Measurements from ENCODE around the gene LIF.

The LIF gene

GRCh38 chr22:30246814-30247376 lies 336 bp upstream of the LIF start:
- Histone ChIP-seq H3K9ac (ENCODE audit: low read depth, low read length) (peak overlapping the region; percentile 67; the same call in 1 of the 2 replicates), H3K4me1 (ENCODE audit: insufficient read depth, low read length) (peaks cover 8% of the 10 kb centered on the region)

GRCh38 chr22:30245181-30245984 lies 1.2 kb downstream of the LIF start:
- Histone ChIP-seq H3K4me3 (ENCODE audit: low read length) (peak overlapping the region; percentile 78), H3K9me3 (ENCODE audit: insufficient read depth, low read depth, low read length) (no peaks in the 10 kb centered on the region), H3K9ac (ENCODE audit: low read depth, low read length) (peak overlapping the region; percentile 67; the same call in 1 of the 2 replicates), H3K27ac (ENCODE audit: low read length) (no peak overlapping the region), H3K27me3 (ENCODE audit: insufficient read depth, low read length) (peaks cover 13% of the 10 kb centered on the region; the same call in 1 of the 2 replicates), H3K4me1 (ENCODE audit: insufficient read depth, low read length) (peaks cover 8% of the 10 kb centered on the region), H3K36me3 (ENCODE audit: insufficient read depth, low read depth, low read length) (peaks cover 10% of the 10 kb centered on the region; the same call in 1 of the 2 replicates)

More at GRCh38 chr22:30246814-30247376, 336 bp upstream of the LIF start:
- Histone ChIP-seq H3K4me3 (ENCODE audit: low read length) (peak overlapping the region; percentile 78), H3K27me3 (ENCODE audit: insufficient read depth, low read length) (peaks cover 13% of the 10 kb centered on the region; the same call in 1 of the 2 replicates), H3K9me3 (ENCODE audit: insufficient read depth, low read depth, low read length) (no peaks in the 10 kb centered on the region), H3K27ac (ENCODE audit: low read length) (no peak overlapping the region), H3K36me3 (ENCODE audit: insufficient read depth, low read depth, low read length) (peaks cover 10% of the 10 kb centered on the region; the same call in 1 of the 2 replicates)

- Histone ChIP-seq H3K4me1 (ENCODE audit: insufficient read depth, low read length) (peaks cover 8% of the 10 kb centered on the region), H3K36me3 (ENCODE audit: insufficient read depth, low read depth, low read length) (peaks cover 10% of the 10 kb centered on the region; the same call in 1 of the 2 replicates), H3K9me3 (ENCODE audit: insufficient read depth, low read depth, low read length) (no peaks in the 10 kb centered on the region), H3K27me3 (ENCODE audit: insufficient read depth, low read length) (peaks cover 13% of the 10 kb centered on the region; the same call in 1 of the 2 replicates), H3K27ac (ENCODE audit: low read length) (no peak overlapping the region), H3K4me3 (ENCODE audit: low read length) (no peak overlapping the region), H3K9ac (ENCODE audit: low read depth, low read length) (no peak overlapping the region)
These were observed 1.9 kb downstream of the LIF start for GRCh38 chr22:30244641-30245040.

GRCh38 chr22:30244066-30244465 lies 2.5 kb downstream of the LIF start:
- Histone ChIP-seq H3K9me3 (ENCODE audit: insufficient read depth, low read depth, low read length) (no peaks in the 10 kb centered on the region), H3K36me3 (ENCODE audit: insufficient read depth, low read depth, low read length) (peaks cover 10% of the 10 kb centered on the region; the same call in 1 of the 2 replicates), H3K27ac (ENCODE audit: low read length) (no peak overlapping the region), H3K27me3 (ENCODE audit: insufficient read depth, low read length) (peaks cover 13% of the 10 kb centered on the region; the same call in 1 of the 2 replicates), H3K9ac (ENCODE audit: low read depth, low read length) (no peak overlapping the region), H3K4me3 (ENCODE audit: low read length) (no peak overlapping the region), H3K4me1 (ENCODE audit: insufficient read depth, low read length) (peaks cover 8% of the 10 kb centered on the region)

GRCh38 chr22:30243661-30244060 lies 2.9 kb downstream of the LIF start:
- Histone ChIP-seq H3K27me3 (ENCODE audit: insufficient read depth, low read length) (peaks cover 13% of the 10 kb centered on the region; the same call in 1 of the 2 replicates), H3K27ac (ENCODE audit: low read length) (no peak overlapping the region), H3K4me1 (ENCODE audit: insufficient read depth, low read length) (peaks cover 8% of the 10 kb centered on the region), H3K4me3 (ENCODE audit: low read length) (no peak overlapping the region), H3K9me3 (ENCODE audit: insufficient read depth, low read depth, low read length) (no peaks in the 10 kb centered on the region), H3K9ac (ENCODE audit: low read depth, low read length) (no peak overlapping the region), H3K36me3 (ENCODE audit: insufficient read depth, low read depth, low read length) (peaks cover 10% of the 10 kb centered on the region; the same call in 1 of the 2 replicates)

GRCh38 chr22:30241576-30242371 lies 4.8 kb downstream of the LIF start:
- no peaks in the 10 kb centered on the region for H3K9me3 ChIP-seq (ENCODE audit: insufficient read depth, low read depth, low read length)
- no peak overlapping the region for H3K27ac ChIP-seq (ENCODE audit: low read length)
- peaks cover 10% of the 10 kb centered on the region; the same call in 1 of the 2 replicates for H3K36me3 ChIP-seq (ENCODE audit: insufficient read depth, low read depth, low read length)
- peaks cover 3% of the 10 kb centered on the region; the same call in 1 of the 2 replicates for H3K27me3 ChIP-seq (ENCODE audit: insufficient read depth, low read length)
- H3K9ac ChIP-seq (ENCODE audit: low read depth, low read length) = no peak overlapping the region
- H3K4me1 ChIP-seq (ENCODE audit: insufficient read depth, low read length) = peaks cover 12% of the 10 kb centered on the region
- H3K4me3 ChIP-seq (ENCODE audit: low read length) = no peak overlapping the region

GRCh38 chr22:30240541-30241417 lies 5.8 kb downstream of the LIF start:
- Histone ChIP-seq H3K4me1 (ENCODE audit: insufficient read depth, low read length) (peaks cover 20% of the 10 kb centered on the region), H3K27ac (ENCODE audit: low read length) (no peak overlapping the region), H3K36me3 (ENCODE audit: insufficient read depth, low read depth, low read length) (peaks cover 10% of the 10 kb centered on the region; the same call in 1 of the 2 replicates), H3K27me3 (ENCODE audit: insufficient read depth, low read length) (no peaks in the 10 kb centered on the region; the same call in 1 of the 2 replicates), H3K9me3 (ENCODE audit: insufficient read depth, low read depth, low read length) (no peaks in the 10 kb centered on the region), H3K4me3 (ENCODE audit: low read length) (no peak overlapping the region), H3K9ac (ENCODE audit: low read depth, low read length) (no peak overlapping the region)

- Histone ChIP-seq H3K27ac (ENCODE audit: low read length) (no peak overlapping the region), H3K9ac (ENCODE audit: low read depth, low read length) (no peak overlapping the region), H3K9me3 (ENCODE audit: insufficient read depth, low read depth, low read length) (no peaks in the 10 kb centered on the region), H3K4me3 (ENCODE audit: low read length) (no peak overlapping the region), H3K4me1 (ENCODE audit: insufficient read depth, low read length) (peaks cover 27% of the 10 kb centered on the region), H3K27me3 (ENCODE audit: insufficient read depth, low read length) (no peaks in the 10 kb centered on the region), H3K36me3 (ENCODE audit: insufficient read depth, low read depth, low read length) (peaks cover 10% of the 10 kb centered on the region; the same call in 1 of the 2 replicates)
These were observed 6.8 kb downstream of the LIF start for GRCh38 chr22:30239488-30240405.

GRCh38 chr22:30238661-30239487 lies 7.7 kb downstream of the LIF start:
- peaks cover 10% of the 10 kb centered on the region; the same call in 1 of the 2 replicates for H3K36me3 ChIP-seq (ENCODE audit: insufficient read depth, low read depth, low read length)
- no peak overlapping the region for H3K27ac ChIP-seq (ENCODE audit: low read length)
- H3K27me3 ChIP-seq (ENCODE audit: insufficient read depth, low read length) = no peaks in the 10 kb centered on the region
- H3K4me3 ChIP-seq (ENCODE audit: low read length) = no peak overlapping the region
- no peaks in the 10 kb centered on the region for H3K9me3 ChIP-seq (ENCODE audit: insufficient read depth, low read depth, low read length)
- peaks cover 26% of the 10 kb centered on the region for H3K4me1 ChIP-seq (ENCODE audit: insufficient read depth, low read length)
- no peak overlapping the region for H3K9ac ChIP-seq (ENCODE audit: low read depth, low read length)

Data from iPS-20b (cell line).